NB4 (cell line): ENCODE data around the gene KLHL9.

Source experiments
- CTCF ChIP-seq: IDR thresholded peaks from one replicate; pipeline ENCODE4 v1.5.1; 2012; ENCODE audit warnings: low read depth, low read length
- MYC ChIP-seq: IDR thresholded peaks from 2 replicates; pipeline ENCODE4 v1.6.1; 2011; ENCODE audit warnings: low read depth, low read length
- POLR2A ChIP-seq: IDR thresholded peaks from 2 replicates; pipeline ENCODE4 v1.6.1; 2011; ENCODE audit warnings: mild to moderate bottlenecking; ENCODE audit not compliant: insufficient read length; ENCODE audit errors: extremely low read depth

- TF ChIP-seq CTCF (no peak), POLR2A (no peak), MYC (no peak)
These were observed 19.0 kb downstream of the KLHL9 start for GRCh38 chr9:21316032-21316842.
